IPS DF 6.9 (cell line): Measurements from ENCODE around the gene PROM2.

ENCODE experiments used
- DNase-seq: peaks from one replicate; pipeline ENCODE4 v3.0.0-alpha.2; 2013; ENCODE audit warnings: low read depth, low spot score
- H3K27ac ChIP-seq: one replicate; pipeline ENCODE4 v1.5.1; 2013; ENCODE audit warnings: low read length, control low read depth
- H3K27me3 ChIP-seq: 2 replicates; pipeline ENCODE4 v1.6.1; 2013; ENCODE audit warnings: mild to moderate bottlenecking, low read length; ENCODE audit not compliant: control insufficient read depth, insufficient read depth
- H3K36me3 ChIP-seq: 2 replicates; pipeline ENCODE4 v1.6.1; 2013; ENCODE audit warnings: low read length; ENCODE audit not compliant: control insufficient read depth, insufficient read depth
- H3K4me1 ChIP-seq: 2 replicates; pipeline ENCODE4 v1.6.1; 2013; ENCODE audit warnings: low read length; ENCODE audit not compliant: control insufficient read depth, insufficient read depth
- H3K4me3 ChIP-seq: 2 replicates; pipeline ENCODE4 v1.5.1; 2013; ENCODE audit warnings: mild to moderate bottlenecking, low read length
- H3K9me3 ChIP-seq: 2 replicates; pipeline ENCODE4 v1.6.1; 2013; ENCODE audit warnings: low read length, inconsistent platforms; ENCODE audit not compliant: control insufficient read depth, insufficient read depth
- WGBS: extraction: QIAGEN DNeasy Blood & Tissue Kit; methylation state at CpG from one replicate; pipeline ENCODE4 v1.1.7; 2013; ENCODE audit warnings: mixed read lengths, missing lambda C conversion rate; ENCODE audit not compliant: insufficient read length, insufficient coverage; 5-methylcytosine and 5-hydroxymethylcytosine counted together

Gene PROM2

DNA sequence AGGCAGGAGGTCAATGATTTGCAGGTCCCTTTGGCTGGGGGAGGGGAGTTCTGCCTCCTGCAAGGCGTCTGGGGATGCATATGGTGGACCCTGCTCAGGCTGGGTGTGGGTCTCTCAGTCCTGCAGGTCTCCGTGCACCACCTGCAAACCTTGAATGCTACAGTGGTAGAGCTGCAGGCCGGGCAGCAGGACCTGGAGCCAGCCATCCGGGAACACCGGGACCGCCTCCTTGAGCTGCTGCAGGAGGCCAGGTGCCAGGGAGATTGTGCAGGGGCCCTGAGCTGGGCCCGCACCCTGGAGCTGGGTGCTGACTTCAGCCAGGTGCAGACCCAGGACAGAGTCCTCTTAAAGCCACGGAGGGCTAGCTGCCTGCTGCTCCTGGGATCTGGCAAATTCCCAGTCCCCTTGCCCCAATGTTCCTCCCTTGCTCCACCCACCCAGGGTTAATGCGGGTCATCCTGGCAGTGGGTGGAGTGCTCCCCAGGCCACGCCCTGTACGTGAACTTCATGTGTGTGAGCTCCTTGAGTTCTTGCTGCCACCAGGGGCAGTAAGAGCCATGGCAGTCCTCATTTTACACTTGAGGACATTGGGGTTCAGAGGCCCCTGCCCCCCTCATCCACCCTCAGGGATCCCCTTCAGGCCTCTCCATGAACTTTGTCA lies 3.1 kb downstream of the PROM2 start:
- Histone ChIP-seq H3K27ac (no peak overlapping the region), H3K36me3 (no peaks in the 10 kb centered on the region), H3K9me3 (no peaks in the 10 kb centered on the region), H3K4me3 (no peak overlapping the region), H3K4me1 (peaks cover 18% of the 10 kb centered on the region), H3K27me3 (no peaks in the 10 kb centered on the region)
- DNase-seq = no peak
- WGBS = no CpG with 5 or more reads among the region's 11 CpGs

DNA sequence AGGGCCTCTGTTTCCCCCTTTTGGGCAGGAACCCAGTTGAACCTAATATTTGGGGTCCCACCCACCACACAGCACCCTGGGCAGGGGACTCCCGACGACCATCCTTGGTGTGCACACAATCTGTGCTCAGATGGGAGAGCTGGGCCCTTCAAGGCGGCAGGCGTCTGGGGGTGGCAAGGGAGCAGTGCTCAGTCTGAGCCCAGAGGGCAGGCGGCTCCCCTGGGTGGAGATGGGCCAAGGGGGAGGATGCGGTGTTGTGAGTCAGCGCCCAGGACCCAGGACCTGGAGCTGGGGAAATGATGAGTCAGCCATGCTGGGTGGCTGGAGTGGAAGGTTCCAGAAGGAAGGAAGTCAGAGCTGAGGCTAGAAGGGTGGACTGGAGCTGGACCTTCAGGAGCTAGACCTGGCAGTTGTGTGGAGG lies 3.8 kb downstream of the PROM2 start:
- Histone ChIP-seq H3K4me1 (peaks cover 18% of the 10 kb centered on the region), H3K27me3 (no peaks in the 10 kb centered on the region), H3K36me3 (no peaks in the 10 kb centered on the region), H3K4me3 (no peak overlapping the region), H3K27ac (no peak overlapping the region), H3K9me3 (no peaks in the 10 kb centered on the region)
- DNase-seq = no peak
- WGBS = no CpG with 5 or more reads among the region's 7 CpGs

DNA sequence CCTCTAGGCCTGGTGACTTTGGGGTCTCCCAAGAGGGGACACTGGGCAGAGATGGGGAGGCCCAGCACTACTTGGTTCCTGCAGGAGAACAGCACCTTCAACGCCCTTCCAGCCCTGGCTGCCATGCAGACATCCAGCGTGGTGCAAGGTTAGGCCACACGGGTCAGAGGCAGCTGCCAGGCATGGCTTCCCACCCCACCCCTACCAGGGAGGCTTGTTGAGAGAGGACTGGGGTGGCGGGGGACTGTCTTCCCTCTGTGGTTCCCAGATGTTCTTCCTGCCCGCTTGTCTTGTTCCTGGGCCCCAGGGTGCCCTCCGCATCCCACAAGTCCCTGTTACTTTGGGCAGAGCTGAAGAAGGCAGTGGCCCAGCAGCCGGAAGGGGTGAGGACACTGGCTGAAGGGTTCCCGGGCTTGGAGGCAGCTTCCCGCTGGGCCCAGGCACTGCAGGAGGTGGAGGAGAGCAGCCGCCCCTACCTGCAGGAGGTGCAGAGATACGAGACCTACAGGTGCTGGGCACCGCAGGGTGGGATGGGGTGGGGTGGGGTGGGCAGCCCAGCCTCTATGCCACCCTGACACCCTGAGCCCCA lies 4.5 kb downstream of the PROM2 start:
- Histone ChIP-seq H3K9me3 (no peaks in the 10 kb centered on the region), H3K4me1 (peaks cover 18% of the 10 kb centered on the region), H3K27me3 (no peaks in the 10 kb centered on the region), H3K4me3 (no peak overlapping the region), H3K27ac (no peak overlapping the region), H3K36me3 (no peaks in the 10 kb centered on the region)
- WGBS = no CpG with 5 or more reads among the region's 12 CpGs
- DNase-seq = no peak

DNA sequence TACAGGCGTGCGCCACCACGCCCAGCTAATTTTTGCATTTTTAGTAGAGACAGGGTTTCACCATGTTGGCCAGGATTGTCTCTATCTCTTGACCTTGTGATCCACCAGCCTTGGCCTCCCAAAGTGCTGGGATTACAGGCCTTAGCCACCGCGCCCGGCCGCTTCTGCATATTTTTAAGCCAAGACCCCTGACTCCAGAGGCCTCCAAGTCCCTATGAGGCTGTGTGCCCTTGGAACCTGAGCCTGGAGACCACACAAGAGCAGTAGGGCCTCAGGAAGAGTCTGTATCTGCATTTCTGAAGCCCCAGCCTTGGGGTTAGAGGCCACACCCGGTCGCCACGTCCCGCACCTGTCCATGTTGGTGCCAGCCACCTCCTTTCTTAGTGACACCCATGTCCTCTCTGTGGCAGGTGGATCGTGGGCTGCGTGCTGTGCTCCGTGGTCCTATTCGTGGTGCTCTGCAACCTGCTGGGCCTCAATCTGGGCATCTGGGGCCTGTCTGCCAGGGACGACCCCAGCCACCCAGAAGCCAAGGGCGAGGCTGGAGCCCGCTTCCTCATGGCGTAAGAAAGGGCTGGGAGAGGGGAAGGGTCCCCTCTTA lies 5.3 kb downstream of the PROM2 start:
- H3K9me3 ChIP-seq = no peaks in the 10 kb centered on the region
- DNase-seq = no peak
- WGBS = no CpG with 5 or more reads among the region's 19 CpGs
- no peak overlapping the region for H3K4me3 ChIP-seq
- H3K36me3 ChIP-seq = no peaks in the 10 kb centered on the region
- H3K4me1 ChIP-seq = peaks cover 11% of the 10 kb centered on the region
- H3K27ac ChIP-seq = no peak overlapping the region
- H3K27me3 ChIP-seq = no peaks in the 10 kb centered on the region

DNA sequence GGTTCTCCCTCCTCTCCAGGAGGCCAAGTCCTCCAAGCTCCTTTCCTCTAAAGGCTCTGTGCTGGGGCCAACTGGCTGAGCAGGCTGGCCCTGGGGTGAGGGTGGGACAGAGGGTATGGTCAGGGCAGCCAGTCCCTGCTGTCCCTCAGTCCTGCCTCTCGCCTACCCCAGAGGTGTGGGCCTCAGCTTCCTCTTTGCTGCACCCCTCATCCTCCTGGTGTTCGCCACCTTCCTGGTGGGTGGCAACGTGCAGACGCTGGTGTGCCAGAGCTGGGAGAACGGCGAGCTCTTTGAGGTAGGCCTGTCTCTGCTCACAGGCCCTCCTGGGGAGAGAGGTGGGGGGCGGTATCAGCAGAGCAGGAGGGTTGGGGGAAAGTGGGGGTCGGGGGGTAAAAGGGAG lies 6.8 kb downstream of the PROM2 start:
- Histone ChIP-seq H3K27ac (no peak overlapping the region), H3K9me3 (no peaks in the 10 kb centered on the region), H3K4me3 (no peak overlapping the region), H3K27me3 (no peaks in the 10 kb centered on the region), H3K36me3 (no peaks in the 10 kb centered on the region), H3K4me1 (peaks cover 4% of the 10 kb centered on the region)
- WGBS = no CpG with 5 or more reads among the region's 8 CpGs
- DNase-seq = no peak

DNA sequence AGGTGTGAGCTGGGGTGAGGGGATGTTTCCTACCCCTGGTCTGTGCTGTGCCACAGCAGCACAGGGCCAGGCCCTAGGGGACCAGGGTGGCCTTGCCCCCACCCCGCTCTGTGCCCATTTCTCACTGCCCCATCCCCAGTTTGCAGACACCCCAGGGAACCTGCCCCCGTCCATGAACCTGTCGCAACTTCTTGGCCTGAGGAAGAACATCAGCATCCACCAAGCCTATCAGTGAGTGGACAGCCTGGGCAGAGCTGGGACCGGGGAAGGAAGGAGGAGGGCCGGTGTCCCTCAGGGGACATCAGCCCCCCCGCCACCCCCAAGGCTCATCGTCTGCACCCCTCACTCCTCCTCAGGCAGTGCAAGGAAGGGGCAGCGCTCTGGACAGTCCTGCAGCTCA lies 7.5 kb downstream of the PROM2 start:
- DNase-seq = no peak
- WGBS = no CpG with 5 or more reads among the region's 8 CpGs
- no peak overlapping the region for H3K4me3 ChIP-seq
- H3K9me3 ChIP-seq = no peaks in the 10 kb centered on the region
- no peaks in the 10 kb centered on the region for H3K36me3 ChIP-seq
- H3K4me1 ChIP-seq = peaks cover 3% of the 10 kb centered on the region
- no peak overlapping the region for H3K27ac ChIP-seq
- H3K27me3 ChIP-seq = no peaks in the 10 kb centered on the region

DNA sequence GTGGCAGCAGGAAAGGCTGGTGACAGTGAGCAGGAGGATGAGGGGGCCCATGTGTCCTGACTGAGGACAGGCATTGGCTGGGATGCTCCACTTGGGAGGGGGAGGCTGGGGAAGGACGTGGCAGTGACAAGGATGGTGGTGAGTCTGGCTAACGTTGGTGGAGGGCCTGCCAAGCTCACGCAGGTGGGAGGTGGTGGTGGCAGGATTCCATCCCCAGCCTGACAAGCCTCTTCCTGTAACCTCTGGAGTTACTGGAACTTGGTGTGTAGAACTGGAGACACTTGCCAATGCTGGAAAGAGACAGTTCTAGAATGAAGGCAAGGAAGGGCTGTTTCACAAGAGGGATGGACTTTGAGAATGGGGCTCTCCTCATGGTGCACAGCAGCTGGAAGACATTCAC lies 8.2 kb downstream of the PROM2 start:
- H3K9me3 ChIP-seq = no peaks in the 10 kb centered on the region

DNA sequence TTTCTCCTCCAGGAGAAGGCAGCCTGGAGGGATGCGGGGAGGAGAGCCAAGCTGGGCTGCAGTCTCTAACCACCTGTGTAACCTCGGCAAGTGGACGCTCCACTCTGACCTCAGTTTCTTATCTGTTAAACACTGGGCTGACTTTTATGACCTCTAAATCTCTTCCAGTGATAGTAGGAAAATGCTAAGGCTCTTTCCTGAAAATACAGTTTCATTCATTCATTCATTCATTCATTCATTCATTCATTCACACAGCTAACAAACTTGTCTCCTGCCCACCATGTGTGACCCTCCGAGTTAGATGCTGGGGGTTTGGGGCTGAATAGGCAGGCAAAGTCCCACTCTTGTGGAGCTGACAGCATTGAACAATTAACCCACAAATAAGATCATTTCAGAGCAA lies 9.3 kb downstream of the PROM2 start:
- Histone ChIP-seq H3K9me3 (no peaks in the 10 kb centered on the region), H3K27ac (no peak overlapping the region), H3K36me3 (no peaks in the 10 kb centered on the region), H3K4me1 (no peaks in the 10 kb centered on the region), H3K27me3 (no peaks in the 10 kb centered on the region), H3K4me3 (no peak overlapping the region)
- no peak for DNase-seq
- no CpG with 5 or more reads among the region's 4 CpGs for WGBS

More for the DNA sequence above, 8.2 kb downstream of the PROM2 start:
- Histone ChIP-seq H3K36me3 (no peaks in the 10 kb centered on the region), H3K27ac (no peak overlapping the region), H3K4me3 (no peak overlapping the region), H3K4me1 (no peaks in the 10 kb centered on the region), H3K27me3 (no peaks in the 10 kb centered on the region)
- no peak for DNase-seq
- WGBS = no CpG with 5 or more reads among the region's 3 CpGs

DNA sequence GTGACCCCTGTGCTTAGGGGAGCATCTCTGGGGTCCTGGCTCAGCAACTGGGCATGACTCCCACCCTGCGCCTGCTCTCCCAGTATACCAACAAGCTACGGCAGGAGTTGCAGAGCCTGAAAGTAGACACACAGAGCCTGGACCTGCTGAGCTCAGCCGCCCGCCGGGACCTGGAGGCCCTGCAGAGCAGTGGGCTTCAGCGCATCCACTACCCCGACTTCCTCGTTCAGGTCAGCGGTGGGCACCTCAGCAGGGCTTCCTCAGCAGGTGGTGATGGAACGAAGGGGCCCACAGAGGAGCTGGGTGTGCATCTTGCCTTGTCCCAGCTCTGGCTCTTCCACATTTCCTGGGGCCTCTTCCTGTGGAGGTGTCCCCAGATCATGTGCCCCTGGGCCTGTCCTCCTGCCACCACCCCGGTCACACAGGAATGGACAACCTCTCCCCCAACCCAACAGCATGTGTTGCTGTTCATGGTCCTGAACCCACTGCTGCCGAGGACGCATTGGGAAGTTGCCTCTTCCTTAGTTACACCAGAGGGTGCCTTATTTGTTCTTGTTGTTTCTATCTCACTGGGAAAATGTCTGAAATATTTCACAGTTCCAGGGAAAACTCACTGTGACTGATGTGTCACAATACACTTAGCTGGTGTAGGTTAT lies 10.8 kb downstream of the PROM2 start:
- H3K9me3 ChIP-seq = no peaks in the 10 kb centered on the region
- no peaks in the 10 kb centered on the region for H3K27me3 ChIP-seq
- no peaks in the 10 kb centered on the region for H3K36me3 ChIP-seq
- no peak overlapping the region for H3K27ac ChIP-seq
- no CpG with 5 or more reads among the region's 13 CpGs for WGBS
- no peaks in the 10 kb centered on the region for H3K4me1 ChIP-seq
- H3K4me3 ChIP-seq = no peak overlapping the region
- no peak for DNase-seq

DNA sequence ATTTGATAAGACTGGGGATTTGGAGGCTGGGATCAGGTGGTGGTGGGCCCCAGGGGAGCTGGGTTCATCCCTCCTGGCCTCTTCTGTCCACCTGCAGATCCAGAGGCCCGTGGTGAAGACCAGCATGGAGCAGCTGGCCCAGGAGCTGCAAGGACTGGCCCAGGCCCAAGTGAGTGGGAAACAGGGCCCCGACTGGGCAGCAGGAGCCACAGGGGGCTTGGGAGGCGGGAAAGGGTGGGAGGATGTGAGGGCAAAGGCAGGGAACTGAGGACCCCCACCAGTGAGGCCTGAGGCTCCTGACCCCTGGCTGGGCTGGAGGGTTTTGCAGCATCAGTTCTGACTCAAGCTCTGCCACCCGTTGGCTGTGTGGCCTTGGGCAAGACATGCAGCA lies 11.3 kb downstream of the PROM2 start:
- DNase-seq = no peak
- Histone ChIP-seq H3K4me1 (no peaks in the 10 kb centered on the region), H3K27me3 (no peaks in the 10 kb centered on the region), H3K36me3 (no peaks in the 10 kb centered on the region), H3K4me3 (no peak overlapping the region), H3K9me3 (no peaks in the 10 kb centered on the region), H3K27ac (no peak overlapping the region)
- no CpG with 5 or more reads among the region's 4 CpGs for WGBS
